Mucosa of gallbladder (tissue), 1 donor: Measurements from ENCODE around the gene CTNNA3. TPM values are rescaled to one million over a fixed set of nuclear protein-coding genes. Genes with fewer than 3 reads are reported as not detected.

Experiments used
- DNase-seq: peaks from one replicate; pipeline ENCODE4 v3.0.0-alpha.2; 2020; ENCODE audit warnings: low spot score
- total RNA-seq: library from RNA; stranded (reverse); gene quantifications from one replicate; pipeline ENCODE4 v1.2.1, GENCODE V29; 2021
- donor health status: DM: no; HTN: no; CAD: no.

Gene CTNNA3
- total RNA-seq, 1 donor from 2014 or later = 3.7 TPM

DNA sequence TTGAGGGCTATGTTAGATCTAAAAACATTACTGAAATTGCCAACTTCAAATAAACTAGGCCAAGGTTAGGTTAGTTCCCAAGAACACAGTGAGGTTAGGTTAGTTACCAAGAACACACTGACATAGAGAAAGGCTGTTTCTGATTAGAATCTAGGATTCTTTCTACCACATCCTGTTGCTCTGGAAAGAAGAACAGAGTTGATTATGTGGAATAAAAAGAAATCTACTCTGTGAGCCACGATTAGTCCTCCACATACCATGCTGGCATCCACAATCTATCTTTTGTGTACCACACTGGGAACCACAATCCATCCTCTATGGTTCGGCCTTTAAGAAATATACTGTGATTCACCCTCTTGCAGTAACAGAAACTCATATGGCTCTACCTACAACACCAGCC lies 678.8 kb downstream of the CTNNA3 start:
- no peak for DNase-seq

DNA sequence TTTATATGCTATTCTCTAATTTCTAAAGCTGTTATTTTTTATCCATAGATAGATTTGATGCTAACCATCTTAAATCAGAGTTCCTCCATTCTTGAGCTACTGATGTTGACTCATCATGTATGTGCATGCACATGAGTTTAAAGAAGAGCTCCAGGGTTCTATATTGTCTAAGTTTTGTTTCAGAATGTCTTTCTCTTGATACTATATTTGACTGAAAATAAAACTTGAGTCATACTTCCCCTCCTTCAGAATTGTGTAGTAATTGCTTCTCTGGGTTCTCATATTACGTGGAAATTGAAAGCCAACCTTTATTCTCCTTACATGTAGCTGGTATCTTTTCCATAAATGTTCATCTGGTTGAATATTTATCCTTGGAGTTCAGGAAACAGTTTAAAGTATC lies 680.8 kb downstream of the CTNNA3 start:
- DNase-seq = no peak

DNA sequence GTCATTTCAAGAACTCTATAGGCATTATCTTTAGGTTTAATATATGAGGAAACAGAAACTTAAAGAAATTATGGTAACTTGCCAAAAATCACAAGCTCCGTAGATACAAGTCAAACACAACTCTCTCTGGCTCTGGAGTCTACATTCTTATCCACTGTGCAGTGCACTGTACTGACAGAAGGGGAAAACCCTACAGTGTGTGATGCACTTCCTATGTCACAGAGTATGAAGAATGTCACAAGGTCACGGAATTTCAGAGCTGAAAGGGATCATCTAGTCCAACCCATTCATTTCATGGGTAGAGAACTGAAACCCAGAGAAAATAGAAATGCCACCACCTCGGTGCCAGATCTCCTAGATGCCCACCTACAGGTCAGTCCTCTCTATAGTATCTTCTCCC lies 684.0 kb downstream of the CTNNA3 start:
- no peak for DNase-seq

DNA sequence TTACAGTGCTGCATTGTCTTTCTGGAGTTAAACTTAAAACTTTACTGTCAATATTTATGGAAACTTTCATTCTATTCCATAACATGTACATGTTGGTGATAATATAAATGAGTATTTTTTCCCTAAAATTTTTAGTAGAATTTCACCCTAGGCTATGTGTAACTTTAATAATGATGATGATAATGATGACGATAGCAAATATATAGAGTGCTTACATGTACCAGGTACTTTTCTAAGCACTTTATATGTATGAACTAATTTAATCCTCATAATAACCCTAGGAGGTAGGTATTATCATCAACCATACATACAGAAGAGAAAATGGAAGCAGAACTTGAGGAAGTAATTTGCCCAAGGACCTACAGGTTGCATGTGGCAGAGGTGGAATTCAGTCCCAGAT lies 684.5 kb downstream of the CTNNA3 start:
- DNase-seq = no peak

DNA sequence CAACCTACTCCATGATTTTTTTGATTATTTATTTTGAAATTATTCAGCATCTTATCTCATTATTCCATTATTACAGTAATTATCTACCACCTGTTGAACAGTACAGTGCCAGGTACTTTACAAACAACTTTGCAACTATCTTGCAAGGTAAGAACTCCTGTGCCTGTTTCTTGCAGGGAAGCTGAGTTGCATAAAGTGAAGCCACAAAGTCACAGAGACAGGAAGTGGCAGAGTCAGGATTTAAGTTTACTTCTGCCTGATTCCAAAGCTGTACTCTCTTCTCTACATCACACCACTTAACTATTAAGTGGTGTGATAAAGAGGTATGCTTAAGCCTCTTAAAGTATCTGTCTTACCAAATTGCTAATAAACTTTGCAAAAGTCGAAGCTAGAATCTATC lies 690.0 kb downstream of the CTNNA3 start:
- DNase-seq = no peak

DNA sequence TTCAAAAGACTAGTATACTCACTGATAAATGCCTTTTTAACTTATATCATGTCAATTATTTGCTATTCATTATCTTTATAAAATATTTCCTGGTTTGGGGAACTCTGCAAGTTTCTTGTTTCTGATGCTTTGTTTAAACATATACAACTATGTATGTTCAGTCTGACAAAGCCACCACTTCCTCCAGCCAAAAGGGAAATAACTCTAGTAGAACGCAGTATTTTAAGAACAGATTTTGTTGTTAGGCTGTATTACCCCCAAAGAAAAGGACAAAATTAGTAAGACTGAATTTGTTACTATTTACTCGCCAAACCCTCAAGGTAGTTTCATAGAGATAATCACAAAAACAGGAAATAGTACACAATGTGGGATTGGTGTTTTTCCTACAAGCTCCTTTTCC lies 691.3 kb downstream of the CTNNA3 start:
- no peak for DNase-seq

DNA sequence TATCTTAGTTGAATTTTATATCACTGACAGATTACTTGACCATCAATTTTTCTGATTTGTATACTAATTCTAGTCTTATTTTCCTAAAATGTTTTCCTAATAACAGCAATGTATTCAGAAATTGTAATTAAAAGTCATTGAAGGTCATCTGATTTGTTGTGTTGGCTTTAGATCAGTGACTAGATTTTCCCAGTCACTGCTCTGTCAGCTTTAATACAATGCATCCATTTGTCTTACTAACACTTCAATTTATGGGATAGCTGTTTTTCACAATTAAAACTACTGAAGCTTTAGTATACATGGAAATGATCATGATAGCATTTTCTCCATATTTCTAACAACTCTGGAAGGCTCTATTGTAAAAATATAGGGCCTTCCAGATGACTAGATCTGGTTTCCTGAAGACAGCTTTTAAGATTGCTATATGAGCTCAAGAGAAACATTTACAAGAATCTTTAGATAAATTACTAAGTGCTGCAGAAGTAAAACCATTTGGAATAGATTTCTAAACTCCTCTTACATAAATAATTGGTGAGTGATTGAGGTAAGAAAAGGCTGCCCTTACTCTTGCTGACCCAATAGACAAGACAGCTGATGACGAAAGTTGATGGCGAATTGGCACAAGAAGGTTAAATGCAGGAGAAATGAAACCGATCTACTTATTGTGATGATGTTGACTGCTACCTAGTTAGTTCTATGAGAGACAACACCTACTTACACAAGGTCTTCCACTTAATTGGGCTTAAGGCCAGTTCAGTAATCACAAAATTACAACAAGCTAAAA lies 696.0 kb downstream of the CTNNA3 start:
- DNase-seq = no peak

DNA sequence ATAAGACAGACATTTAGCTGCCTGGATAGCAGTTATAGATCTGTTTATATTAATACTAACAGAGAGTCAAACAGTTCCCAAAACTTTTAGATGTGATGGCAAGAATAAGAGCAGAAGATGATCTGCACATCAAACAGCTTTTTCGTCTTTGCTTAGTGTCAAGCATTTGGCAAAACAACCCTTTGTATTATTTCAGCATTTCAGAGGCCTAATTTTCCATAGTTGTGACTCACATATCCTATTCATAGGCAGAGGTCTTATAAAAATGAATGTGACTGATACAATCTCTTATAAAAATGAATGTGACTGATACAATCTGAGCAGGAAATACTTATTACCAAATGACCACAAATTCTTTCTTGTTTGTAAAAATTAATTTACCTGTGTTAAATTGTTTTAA lies 699.0 kb downstream of the CTNNA3 start:
- no peak for DNase-seq

DNA sequence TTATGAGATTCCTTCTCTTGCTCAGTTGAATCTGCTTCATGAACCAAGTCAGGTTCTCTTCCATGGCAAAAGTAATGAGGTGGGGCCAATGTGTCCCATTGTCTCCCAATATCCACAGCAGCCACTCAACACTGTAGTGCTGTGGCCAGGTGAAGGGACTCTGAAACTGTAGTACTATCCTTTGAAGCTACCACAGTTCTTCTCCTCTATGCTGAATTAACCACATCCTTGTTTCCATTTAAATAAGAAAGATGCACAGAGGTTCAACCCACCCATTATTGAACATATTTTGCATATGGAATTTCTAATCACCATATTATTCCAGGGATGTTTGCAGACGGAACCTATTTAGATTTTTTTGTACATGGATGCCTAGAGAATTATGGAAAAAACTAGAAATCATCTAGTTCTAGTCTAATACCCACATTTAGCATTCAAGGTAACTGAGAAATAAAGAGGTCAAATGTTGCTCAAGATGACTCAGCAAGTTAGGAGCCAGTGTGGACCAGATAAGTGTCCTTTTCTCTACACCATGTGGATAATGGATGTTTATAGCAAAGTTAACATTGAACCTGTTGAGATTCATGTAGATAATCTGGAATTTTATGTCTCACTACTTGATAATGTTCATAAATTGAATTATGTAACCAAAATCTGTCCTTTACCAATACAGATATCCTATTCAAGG lies 705.7 kb downstream of the CTNNA3 start:
- DNase-seq = no peak

DNA sequence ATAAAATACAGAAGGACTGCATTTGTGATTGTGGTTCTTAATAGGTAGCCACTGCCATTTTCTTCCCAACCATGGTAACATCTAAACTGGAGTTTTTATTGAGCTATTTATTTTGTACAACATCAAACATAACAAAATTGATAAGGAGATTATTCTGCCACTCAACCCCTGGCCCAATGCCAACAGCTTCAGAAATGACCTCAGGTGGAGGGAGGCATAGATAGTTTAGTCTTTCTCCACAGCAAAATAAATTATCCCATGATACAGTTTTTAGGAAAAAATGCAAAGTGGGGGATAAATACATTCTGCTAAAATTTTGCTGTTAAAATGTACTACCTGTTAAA lies 712.5 kb downstream of the CTNNA3 start:
- peak; percentile 34 for DNase-seq

DNA sequence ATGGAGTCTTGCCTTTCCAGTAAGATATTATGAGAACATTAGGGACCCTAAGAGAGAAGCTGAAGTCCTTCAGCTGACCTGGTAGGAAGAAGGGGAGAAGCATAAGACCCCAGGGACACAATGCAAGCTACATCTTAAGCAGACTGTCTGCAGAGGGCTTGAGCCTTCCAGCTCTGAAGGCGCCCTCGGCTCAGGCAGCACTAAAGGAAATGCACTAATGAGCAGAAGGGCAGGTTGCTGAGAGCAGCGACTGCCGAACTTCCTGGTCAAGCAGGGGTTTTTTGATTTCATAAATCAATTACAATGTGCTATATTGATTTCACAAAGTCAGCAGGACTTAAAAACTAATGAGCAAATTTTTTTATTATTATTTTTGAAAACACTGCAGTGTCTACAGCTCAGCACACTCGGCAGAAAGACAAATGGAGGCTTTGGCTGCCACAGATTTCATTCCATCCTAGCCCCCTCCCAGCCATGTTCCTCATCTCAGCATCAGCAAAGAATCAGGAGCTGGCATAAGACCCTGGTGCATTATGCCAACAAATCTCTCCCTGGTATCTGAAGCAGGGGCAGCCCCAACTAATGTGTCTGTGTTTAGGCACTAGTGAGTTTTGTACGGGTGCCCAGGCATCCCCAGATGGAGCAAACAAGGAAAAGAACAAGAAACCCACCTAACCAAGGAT lies 713.1 kb downstream of the CTNNA3 start:
- peak; percentile 16 for DNase-seq

DNA sequence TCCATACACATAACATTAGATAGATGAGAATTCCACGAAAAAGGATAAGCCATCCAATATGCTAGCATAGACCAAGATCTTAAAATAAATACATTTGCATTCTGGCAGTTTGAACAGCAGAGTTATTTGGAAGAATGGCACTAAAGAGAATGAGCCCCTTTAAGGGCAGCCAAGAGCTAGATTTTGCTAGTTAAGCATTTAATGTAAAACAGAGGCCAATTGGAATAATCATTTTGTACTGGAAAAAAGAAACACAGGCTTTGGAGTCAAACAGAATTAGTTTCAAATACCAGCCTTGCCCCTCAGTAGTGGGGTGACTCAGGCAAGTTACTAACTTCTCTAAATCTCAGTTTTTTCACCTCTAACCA lies 714.0 kb downstream of the CTNNA3 start:
- no peak for DNase-seq

DNA sequence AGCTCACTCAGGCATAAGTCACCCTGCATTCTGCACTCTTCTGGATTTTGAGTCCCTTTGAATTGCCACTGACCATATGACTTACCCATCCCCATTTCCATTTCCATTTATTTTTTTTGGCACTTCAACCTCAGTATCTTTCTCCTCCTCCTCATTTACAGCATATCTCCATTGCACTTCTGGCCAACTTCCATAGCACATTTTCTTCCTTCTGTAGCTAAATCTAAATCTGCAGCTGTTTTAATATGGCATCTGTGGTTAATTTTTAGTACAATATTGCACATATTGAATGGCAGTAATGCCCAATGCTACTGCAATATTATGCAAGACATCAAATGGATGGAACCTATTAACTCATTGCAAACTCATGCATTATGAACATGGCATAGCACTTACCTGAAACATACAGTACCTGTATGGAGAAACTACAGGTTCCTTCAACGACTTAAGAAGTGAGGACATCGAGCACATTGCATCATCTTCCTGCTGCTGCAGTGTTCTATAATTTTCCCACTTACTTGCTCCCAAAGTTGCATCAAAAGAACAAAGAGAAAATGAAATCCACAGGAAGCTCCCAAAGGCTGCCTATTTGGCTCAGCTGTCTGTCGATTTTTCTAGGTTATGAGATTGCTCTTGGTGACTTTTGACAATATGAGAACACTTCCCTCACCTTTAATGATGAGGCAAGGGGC lies 714.5 kb downstream of the CTNNA3 start:
- no peak for DNase-seq

DNA sequence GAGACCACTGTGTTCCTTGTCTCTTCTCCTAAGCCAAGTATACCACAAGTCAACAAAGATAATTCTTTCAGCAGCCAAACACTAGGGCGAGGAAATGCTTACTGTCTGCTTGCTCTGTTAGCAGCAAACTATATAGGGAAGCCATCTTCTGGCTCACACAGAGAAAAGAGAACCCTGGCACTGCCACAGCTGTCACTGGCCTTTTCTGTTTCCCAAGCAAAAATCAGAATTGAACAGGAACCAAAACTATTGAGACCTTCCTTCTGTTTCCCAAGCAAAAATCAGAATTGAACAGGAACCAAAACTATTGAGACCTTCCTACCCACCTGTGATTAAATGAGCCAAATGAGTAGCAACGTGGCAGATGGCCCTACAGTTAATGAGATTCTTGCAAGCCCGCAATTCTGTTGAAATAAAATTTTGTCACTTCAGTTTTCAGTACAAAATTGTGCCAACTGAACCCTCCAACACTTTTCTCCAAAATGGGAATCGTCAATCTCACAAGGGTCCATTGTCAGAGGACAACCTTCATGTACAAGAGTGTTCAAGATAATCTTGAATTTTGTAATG lies 715.7 kb downstream of the CTNNA3 start:
- no peak for DNase-seq

DNA sequence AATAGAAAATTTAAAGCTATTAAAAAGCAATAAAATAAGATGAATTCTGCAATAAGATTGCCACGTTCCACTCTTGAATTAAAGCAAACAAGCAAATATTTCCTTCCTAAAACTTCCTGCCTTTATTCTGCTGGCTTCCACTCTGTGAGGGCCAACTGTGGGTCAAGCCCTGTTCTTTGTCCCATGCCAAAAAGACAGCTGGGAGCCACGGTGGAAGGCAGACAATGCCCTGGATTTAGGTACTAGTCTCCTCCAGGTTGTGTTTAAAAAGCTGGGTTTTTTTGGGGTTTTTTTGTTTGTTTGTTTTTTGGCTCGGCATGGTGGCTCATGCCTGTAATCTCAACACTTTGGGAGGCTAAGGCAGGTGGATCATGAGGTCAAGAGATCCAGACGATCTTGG lies 731.0 kb downstream of the CTNNA3 start:
- no peak for DNase-seq

DNA sequence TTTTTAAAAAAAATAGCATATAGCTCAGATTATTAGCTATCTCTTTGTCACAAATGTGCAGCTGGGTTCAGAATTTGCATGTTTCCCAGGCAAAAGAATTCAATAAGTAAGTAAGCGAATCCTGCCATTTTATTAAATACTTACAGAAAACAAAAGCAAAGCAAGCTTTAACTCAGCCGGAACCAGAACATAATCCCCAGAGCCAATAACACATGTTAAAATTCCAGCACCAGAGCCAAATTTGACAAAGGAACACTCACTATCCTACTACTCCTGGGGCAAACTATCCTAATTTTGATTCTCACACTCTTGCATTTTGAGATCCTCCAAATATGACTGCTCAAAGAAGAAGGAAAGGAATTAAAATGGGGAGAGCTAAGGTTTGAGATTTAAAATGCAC lies 737.5 kb downstream of the CTNNA3 start:
- no peak for DNase-seq

DNA sequence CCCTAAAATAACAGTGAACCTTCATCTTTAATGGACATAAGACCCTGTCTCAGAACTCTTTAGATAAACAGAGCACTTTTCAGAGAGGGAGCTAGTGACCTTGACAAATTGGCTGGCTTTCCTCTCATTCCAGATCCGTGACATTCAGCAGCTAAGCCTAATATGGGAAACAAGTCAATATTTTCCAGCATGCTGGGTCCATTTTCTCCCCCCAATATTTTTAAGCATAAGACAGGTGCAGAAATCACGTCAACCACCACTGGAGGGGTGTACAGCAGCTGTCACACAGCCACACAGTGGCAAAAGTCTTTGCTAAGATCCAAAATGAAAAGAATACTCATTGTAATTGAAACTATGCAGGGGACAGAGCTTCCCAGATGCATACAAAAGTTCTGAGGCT lies 744.1 kb downstream of the CTNNA3 start:
- no peak for DNase-seq

DNA sequence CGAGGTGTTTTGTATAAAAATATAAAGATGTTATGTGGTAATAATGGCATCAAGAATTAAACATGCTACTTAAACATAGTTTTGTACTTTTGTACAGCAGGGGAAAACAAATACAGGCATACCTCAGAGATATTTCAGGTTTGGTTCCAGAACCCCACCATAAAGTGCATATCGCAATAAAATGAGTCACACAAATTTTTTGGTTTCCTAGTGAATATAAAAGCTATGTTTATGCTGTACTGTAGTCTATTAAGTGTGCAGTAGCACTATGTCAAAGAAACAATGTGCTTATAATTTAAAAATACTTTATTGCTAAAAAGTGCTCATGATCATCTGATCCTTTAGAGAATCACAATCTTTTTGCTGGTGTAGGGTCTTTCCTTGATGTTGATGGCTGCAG lies 752.4 kb downstream of the CTNNA3 start:
- no peak for DNase-seq

DNA sequence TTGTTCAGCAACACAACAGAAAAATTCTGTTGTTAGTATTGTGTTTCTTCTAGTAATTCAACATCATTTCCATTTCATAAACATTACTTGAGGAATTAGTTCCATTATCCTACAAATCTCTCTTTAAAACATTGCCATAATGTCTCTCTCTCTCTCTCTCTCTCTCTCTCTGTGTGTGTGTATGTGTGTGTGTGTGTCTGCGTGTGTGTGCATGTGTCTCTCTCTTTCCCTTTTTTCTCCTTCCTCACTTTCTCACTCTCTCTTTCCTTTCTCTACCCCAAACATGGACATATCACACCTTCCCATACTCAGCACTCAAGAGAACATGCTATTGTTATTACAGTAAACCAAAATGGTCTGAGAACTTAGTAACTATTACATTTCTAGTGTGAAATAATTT lies 753.6 kb downstream of the CTNNA3 start:
- no peak for DNase-seq

DNA sequence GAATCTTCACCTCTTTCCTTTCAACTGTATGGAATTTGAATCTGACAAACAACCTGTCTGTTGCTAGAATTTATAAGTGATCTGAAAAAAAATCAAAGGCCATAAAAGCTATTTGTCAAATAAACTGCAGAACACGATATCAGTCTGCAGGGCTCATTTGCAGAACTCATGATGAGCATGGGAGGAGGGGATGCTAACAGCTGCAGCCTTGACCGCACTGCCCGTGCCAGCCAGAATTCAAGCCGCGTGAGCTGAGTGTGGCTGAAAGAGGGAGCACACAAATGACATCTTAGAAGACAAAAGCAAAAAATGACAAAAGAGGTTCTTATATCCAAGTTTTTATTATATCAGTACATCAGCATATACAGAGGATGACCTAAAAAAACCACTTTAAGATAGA lies 754.5 kb downstream of the CTNNA3 start:
- DNase-seq = no peak

DNA sequence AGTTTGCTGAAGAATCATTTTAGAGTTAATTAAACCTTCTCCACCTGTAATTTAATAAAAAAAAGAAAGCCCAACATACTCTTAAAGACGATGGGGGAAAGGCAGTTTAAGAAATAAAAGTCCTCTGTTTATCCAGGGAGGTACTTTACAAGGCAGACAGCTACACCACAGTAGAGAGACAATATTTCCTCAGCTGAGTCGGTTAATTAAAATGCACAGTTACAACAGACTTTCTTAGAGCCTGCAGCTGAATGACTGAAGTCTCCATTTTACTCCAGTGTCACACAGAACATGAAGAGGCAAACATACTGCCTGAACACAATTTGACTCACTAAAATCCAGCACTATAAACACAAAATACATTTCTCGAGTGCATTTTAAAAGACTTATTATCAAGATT lies 755.0 kb downstream of the CTNNA3 start:
- no peak for DNase-seq

DNA sequence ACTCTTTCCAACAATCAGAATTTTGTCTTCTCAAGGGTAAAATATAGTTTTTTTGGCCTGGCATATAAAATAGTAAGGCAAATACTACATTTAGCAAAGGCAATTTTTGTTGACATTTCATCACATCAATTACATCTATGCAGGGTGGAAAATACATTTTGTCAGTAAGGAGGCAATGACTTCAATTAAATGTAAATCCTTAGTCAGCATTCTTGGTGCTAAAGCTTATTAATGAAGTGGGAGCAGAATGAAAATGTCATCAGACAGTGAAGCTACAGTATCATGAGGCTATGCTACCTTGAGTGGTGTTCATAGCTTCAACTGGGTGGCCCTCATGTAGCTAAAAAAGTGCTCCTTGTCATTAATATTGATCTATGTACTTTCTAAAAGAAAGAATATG lies 761.3 kb downstream of the CTNNA3 start:
- no peak for DNase-seq
